Measurements from ENCODE around the gene HNRNPLL. TPM values are rescaled to one million over a fixed set of nuclear protein-coding genes. Genes with fewer than 3 reads are reported as not detected.

The HNRNPLL gene
- total RNA-seq, 1 donor from 2014 or later, result 29.7 TPM

GRCh38 chr2:38603402-38604290 lies 918 bp upstream of the HNRNPLL start:
- H3K36me3 ChIP-seq (ENCODE audit: control insufficient read depth, insufficient read depth, low read length), result no peaks in the 10 kb centered on the region
- DNase-seq (ENCODE audit: low read depth) (peak; percentile 67), FAIRE-seq (no peak)
- peak overlapping the region; percentile 81 for H3K4me3 ChIP-seq (ENCODE audit: low read depth, low read length)
- peak; percentile 95 for TF ChIP-seq CTCF (IDR thresholded peaks at IDR 0.05; ENCODE audit: insufficient read depth, low read length, severe bottlenecking)
- no peaks in the 10 kb centered on the region for H3K27me3 ChIP-seq (ENCODE audit: control insufficient read depth, insufficient read depth, low read length)

GRCh38 chr2:38602136-38602731 lies 494 bp downstream of the HNRNPLL start:
- Histone ChIP-seq H3K27me3 (ENCODE audit: control insufficient read depth, insufficient read depth, low read length) (no peaks in the 10 kb centered on the region), H3K36me3 (ENCODE audit: control insufficient read depth, insufficient read depth, low read length) (no peaks in the 10 kb centered on the region), H3K4me3 (ENCODE audit: low read depth, low read length) (peak overlapping the region; percentile 81)
- no peak for DNase-seq (ENCODE audit: low read depth)
- no peak for FAIRE-seq
- no peak for TF ChIP-seq CTCF (IDR thresholded peaks at IDR 0.05; ENCODE audit: insufficient read depth, low read length, severe bottlenecking)

DNA sequence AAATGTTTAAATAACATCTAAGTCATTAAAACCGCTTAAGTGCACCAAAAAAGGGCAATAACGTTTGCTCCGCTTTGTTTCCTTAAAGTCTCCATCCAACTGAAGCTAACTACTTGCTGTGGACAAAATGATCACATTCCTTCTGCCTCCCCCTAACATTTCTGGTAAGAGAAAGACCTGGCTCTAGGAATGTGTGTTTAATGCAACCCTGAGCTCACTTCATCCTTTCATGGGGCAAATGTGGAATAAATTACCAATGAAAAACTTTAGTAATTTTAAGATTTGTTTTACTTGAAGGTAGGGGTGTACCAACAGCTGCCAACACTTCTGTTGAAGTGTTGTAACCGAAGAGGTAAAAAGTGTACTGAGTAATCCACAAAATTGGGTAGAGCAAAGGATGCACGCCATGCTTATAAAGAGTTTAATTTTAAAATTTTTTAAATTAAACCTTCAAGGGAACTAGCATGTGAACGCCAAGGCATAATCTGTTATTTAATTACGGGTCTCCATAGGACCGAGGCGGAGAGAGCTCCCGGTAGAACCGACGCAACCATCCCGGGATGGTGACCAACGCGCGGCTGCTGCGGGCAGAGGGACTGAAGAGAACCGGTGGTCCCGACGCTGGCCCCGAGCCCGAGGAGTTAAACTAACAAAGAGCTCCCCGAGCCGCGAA lies 1.1 kb downstream of the HNRNPLL start:
- no peak for DNase-seq (ENCODE audit: low read depth)
- Histone ChIP-seq H3K27me3 (ENCODE audit: control insufficient read depth, insufficient read depth, low read length) (no peaks in the 10 kb centered on the region), H3K36me3 (ENCODE audit: control insufficient read depth, insufficient read depth, low read length) (no peaks in the 10 kb centered on the region), H3K4me3 (ENCODE audit: low read depth, low read length) (peak overlapping the region; percentile 81)
- no peak for TF ChIP-seq CTCF (IDR thresholded peaks at IDR 0.05; ENCODE audit: insufficient read depth, low read length, severe bottlenecking)
- FAIRE-seq, result no peak

DNA sequence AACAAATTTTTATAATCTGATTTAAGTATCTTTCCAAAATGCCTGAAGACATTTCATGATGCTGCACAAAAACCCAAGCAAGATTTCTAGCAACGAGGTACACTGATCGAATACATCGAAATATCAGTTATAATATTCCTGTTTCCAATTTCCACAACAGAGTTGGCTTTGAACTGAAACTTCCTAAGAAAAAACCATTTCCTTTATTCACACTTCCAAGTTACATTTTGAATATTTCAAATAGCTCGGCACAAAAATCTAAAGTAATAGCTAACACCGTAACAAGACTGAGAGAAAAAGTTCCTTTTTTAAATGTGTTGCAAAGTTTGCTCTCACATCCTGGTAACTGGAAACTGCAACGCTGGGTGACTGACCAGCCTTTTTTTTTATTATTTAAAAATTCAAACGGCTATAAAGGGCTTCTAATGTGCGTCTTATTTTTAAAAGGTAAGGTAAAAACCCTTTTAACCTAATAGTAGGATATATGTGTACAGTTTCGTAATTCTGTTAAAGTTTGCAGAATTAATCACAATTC lies 1.7 kb downstream of the HNRNPLL start:
- FAIRE-seq, result no peak

More for the DNA sequence above, 1.7 kb downstream of the HNRNPLL start:
- H3K27me3 ChIP-seq (ENCODE audit: control insufficient read depth, insufficient read depth, low read length), result no peaks in the 10 kb centered on the region
- TF ChIP-seq CTCF (IDR thresholded peaks at IDR 0.05; ENCODE audit: insufficient read depth, low read length, severe bottlenecking), result no peak
- H3K36me3 ChIP-seq (ENCODE audit: control insufficient read depth, insufficient read depth, low read length), result no peaks in the 10 kb centered on the region
- peak overlapping the region; percentile 81 for H3K4me3 ChIP-seq (ENCODE audit: low read depth, low read length)
- no peak for DNase-seq (ENCODE audit: low read depth)

All from bronchial epithelial cell (primary cell).